ENCODE measurements around the gene PRPF38B. TPM values are rescaled to one million over a fixed set of nuclear protein-coding genes. Genes with fewer than 3 reads are reported as not detected.

Gene PRPF38B
- total and polyA plus RNA-seq, 10 of the 15 experiments (the other 5 are each of a cell fraction or from before 2014, with no cell fraction given), result 32.9 to 79.2 (median 47.8) TPM

DNA sequence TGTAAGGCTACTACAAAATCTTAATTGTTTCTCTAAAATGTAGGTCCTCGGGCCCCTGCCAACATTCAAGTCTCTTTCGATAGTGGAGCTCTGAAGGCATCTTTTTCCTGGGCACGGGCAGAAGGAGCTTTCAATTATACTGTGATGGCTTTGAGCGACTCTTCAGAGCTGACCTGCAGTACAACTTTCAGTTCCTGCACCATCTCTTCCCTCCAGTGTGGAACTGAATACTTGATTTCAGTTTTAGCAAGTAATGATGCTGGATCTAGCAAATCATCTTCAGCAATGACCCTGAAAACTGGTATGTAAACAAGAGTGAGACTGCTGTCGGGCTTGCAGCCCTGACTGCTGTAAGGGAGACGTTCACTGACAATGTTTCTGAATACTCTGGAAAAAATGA, 30.2 kb downstream of the PRPF38B start:
- in situ Hi-C loops (cut with MboI), result no loop called here
- H4K20me1 ChIP-seq (ENCODE audit: control insufficient read depth, insufficient read depth), result no peaks in the 10 kb centered on the region
- SMC1A ChIA-PET (ENCODE audit: uncharacterized antibody, unreplicated experiment), result interaction anchor here (0.7 kb wide), 1 partner anchor 83 kb away, joined by 3 read pairs; no protein-coding TSS in a partner anchor
- no peak overlapping the region for H3K27ac ChIP-seq (ENCODE audit: control insufficient read depth, insufficient read depth)
- H3K4me1 ChIP-seq (ENCODE audit: control insufficient read depth, insufficient read depth, low read length), result no peaks in the 10 kb centered on the region
- FAIRE-seq, result peak; percentile 66
- POLR2A ChIA-PET, result no interaction called here
- no peaks in the 10 kb centered on the region for H3K36me3 ChIP-seq (ENCODE audit: control insufficient read depth in 2 of 2, insufficient read depth in 2 of 2, low read length in 1 of 2)
- intact Hi-C loops (cut with micrococcal nuclease; ENCODE audit: unreplicated experiment), result no loop called here
- CTCF ChIA-PET, result interaction anchor here (0.9 to 1.1 kb wide), 2 partner anchors 12 to 18 kb away, joined by 3 read pairs; no protein-coding TSS in a partner anchor
- TF ChIP-seq TCF12 (IDR thresholded peaks at IDR 0.05; ENCODE audit: low read depth, low read length) (no peak), ZSCAN29 (IDR thresholded peaks at IDR 0.05) (no peak), TAF1 (IDR thresholded peaks at IDR 0.05; ENCODE audit: borderline replicate concordance, low read depth, low read length) (no peak), WRNIP1 (IDR thresholded peaks at IDR 0.05; ENCODE audit: borderline replicate concordance, low read depth, low read length) (no peak), SUZ12 (IDR thresholded peaks at IDR 0.05; ENCODE audit: unreplicated experiment) (no peak), SRF (IDR thresholded peaks at IDR 0.05; ENCODE audit: low read depth in 2 of 2, low read length in 2 of 2) (no peak), DPF2 (IDR thresholded peaks at IDR 0.05) (no peak), SREBF2 (IDR thresholded peaks at IDR 0.05; ENCODE audit: low read length) (no peak), ZZZ3 (IDR thresholded peaks at IDR 0.05; ENCODE audit: control insufficient read depth, insufficient read length, low read depth) (no peak), RBBP5 (conservative IDR thresholded peaks at IDR 0.05) (no peak)
- TF ChIP-seq, protein P1, sequence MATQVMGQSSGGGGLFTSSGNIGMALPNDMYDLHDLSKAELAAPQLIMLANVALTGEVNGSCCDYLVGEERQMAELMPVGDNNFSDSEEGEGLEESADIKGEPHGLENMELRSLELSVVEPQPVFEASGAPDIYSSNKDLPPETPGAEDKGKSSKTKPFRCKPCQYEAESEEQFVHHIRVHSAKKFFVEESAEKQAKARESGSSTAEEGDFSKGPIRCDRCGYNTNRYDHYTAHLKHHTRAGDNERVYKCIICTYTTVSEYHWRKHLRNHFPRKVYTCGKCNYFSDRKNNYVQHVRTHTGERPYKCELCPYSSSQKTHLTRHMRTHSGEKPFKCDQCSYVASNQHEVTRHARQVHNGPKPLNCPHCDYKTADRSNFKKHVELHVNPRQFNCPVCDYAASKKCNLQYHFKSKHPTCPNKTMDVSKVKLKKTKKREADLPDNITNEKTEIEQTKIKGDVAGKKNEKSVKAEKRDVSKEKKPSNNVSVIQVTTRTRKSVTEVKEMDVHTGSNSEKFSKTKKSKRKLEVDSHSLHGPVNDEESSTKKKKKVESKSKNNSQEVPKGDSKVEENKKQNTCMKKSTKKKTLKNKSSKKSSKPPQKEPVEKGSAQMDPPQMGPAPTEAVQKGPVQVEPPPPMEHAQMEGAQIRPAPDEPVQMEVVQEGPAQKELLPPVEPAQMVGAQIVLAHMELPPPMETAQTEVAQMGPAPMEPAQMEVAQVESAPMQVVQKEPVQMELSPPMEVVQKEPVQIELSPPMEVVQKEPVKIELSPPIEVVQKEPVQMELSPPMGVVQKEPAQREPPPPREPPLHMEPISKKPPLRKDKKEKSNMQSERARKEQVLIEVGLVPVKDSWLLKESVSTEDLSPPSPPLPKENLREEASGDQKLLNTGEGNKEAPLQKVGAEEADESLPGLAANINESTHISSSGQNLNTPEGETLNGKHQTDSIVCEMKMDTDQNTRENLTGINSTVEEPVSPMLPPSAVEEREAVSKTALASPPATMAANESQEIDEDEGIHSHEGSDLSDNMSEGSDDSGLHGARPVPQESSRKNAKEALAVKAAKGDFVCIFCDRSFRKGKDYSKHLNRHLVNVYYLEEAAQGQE (IDR thresholded peaks at IDR 0.05; ENCODE audit: low read depth, low read length), result no peak
- ATAC-seq, result peak; percentile 63
- H3K79me2 ChIP-seq (ENCODE audit: control insufficient read depth, insufficient read depth, low read length), result no peaks in the 10 kb centered on the region
- no peak overlapping the region for H3K4me3 ChIP-seq
- H3K9ac ChIP-seq (ENCODE audit: control insufficient read depth, insufficient read depth, low read length), result no peak overlapping the region
- no peak overlapping the region for H2AFZ ChIP-seq (ENCODE audit: control insufficient read depth, low read depth, low read length)
- no peak for DNase-seq (ENCODE audit: low read depth, low spot score)
- 59% methylated on average over 6 of the region's 6 CpGs for WGBS (ENCODE audit: insufficient coverage, insufficient replicate concordance, low lambda C conversion rate, missing lambda C conversion rate)
- peak overlapping the region; percentile 13; the same call in 1 of the 2 replicates for H3K4me2 ChIP-seq (ENCODE audit: control insufficient read depth, insufficient read depth)
- BruUV-seq (replicated peaks), result no TSS peak
- RAD21 ChIA-PET (ENCODE audit: unreplicated experiment), result no interaction called here
- H3K27me3 ChIP-seq (replicated peaks in 1 of 2; ENCODE audit: control insufficient read depth in 2 of 2, insufficient read depth in 2 of 2, low read length in 1 of 2), result peaks cover 0 to 4% of the 10 kb centered on the region in 2 experiments; a peak in 2 of 4 replicates
- no peaks in the 10 kb centered on the region for H3K9me3 ChIP-seq (replicated peaks; ENCODE audit: control insufficient read depth, insufficient read depth, low read length)
